Thyroid gland (tissue), 4 donors: Measurements from ENCODE around the gene GNB2.

Experiments used
- CTCF ChIP-seq, 6 experiments: fragments of 200-600 bp in 3 of 6; fragments of 450-650 bp in 3 of 6; sonication (generic) in 3 of 6; IDR thresholded peaks; one replicate each; pipeline ENCODE4 v1.5.1; 2016 to 2019; ENCODE audit warnings: antibody characterized with exemption in 6 of 6, mild to moderate bottlenecking in 2 of 6, inconsistent platforms in 1 of 6, moderate library complexity in 1 of 6
- POLR2A ChIP-seq, 2 donors: fragments of 450-650 bp; IDR thresholded peaks; one replicate each; pipeline ENCODE4 v1.6.1; 2017; ENCODE audit warnings: antibody characterized with exemption in 2 of 2, mild to moderate bottlenecking in 2 of 2, moderate library complexity in 1 of 2

GRCh38 chr7:100726996-100727761, 53.6 kb downstream of the GNB2 start:
- no peak for TF ChIP-seq CTCF (IDR thresholded peaks at IDR 0.05)
- no peak for TF ChIP-seq POLR2A (IDR thresholded peaks at IDR 0.05)
